HG03432 (cell line): ENCODE data around the gene CPLX4.
"Not testable (repeated sequence)": the region's sequence is repeated elsewhere in the genome, so short reads cannot be mapped to it uniquely, and the experiment has no call there.

Experiments
- ATAC-seq: cut with Tn5 transposase; IDR thresholded peaks from one replicate; pipeline ENCODE4 v1.9.1; 2021; ENCODE audit warnings: mild to moderate bottlenecking, moderate library complexity; ENCODE audit not compliant: unreplicated experiment

The CPLX4 gene

GRCh38 chr18:59271606-59272220, 46.7 kb downstream of the CPLX4 start:
- ATAC-seq, result no peak

GRCh38 chr18:59270689-59271257, 47.7 kb downstream of the CPLX4 start:
- no peak for ATAC-seq

GRCh38 chr18:59269563-59270119, 48.8 kb downstream of the CPLX4 start:
- ATAC-seq, result no peak

GRCh38 chr18:59268721-59269562, 49.5 kb downstream of the CPLX4 start:
- ATAC-seq, result peak; percentile 61

GRCh38 chr18:59268127-59268720, 50.2 kb downstream of the CPLX4 start:
- ATAC-seq, result no peak

- ATAC-seq, result no peak
Measured at GRCh38 chr18:59267503-59268126, 50.8 kb downstream of the CPLX4 start.

GRCh38 chr18:59266886-59267502, 51.5 kb downstream of the CPLX4 start:
- no peak for ATAC-seq

GRCh38 chr18:59266459-59266858, 52.0 kb downstream of the CPLX4 start:
- ATAC-seq, result no peak

- ATAC-seq, result no peak
Measured at GRCh38 chr18:59265974-59266369, 52.5 kb downstream of the CPLX4 start.

GRCh38 chr18:59265246-59265973, 53.0 kb downstream of the CPLX4 start:
- ATAC-seq, result peak; percentile 40

- no peak for ATAC-seq
Measured at GRCh38 chr18:59264651-59265245, 53.7 kb downstream of the CPLX4 start.

- no peak for ATAC-seq
Measured at GRCh38 chr18:59264121-59264571, 54.3 kb downstream of the CPLX4 start.

- ATAC-seq, result no peak
Measured at GRCh38 chr18:59263661-59264060, 54.8 kb downstream of the CPLX4 start.

- not testable (repeated sequence) for ATAC-seq
Measured at GRCh38 chr18:59262243-59262642, 56.2 kb downstream of the CPLX4 start.

- not testable (repeated sequence) for ATAC-seq
Measured at GRCh38 chr18:59261842-59262241, 56.6 kb downstream of the CPLX4 start.

GRCh38 chr18:59255491-59255890, 63.0 kb downstream of the CPLX4 start:
- not testable (repeated sequence) for ATAC-seq

GRCh38 chr18:59249199-59249774, 69.2 kb downstream of the CPLX4 start:
- ATAC-seq, result no peak

- no peak for ATAC-seq
Measured at GRCh38 chr18:59246796-59247195, 71.7 kb downstream of the CPLX4 start.
